Stimulated activated CD8-positive, alpha-beta memory T cell treated with anti-CD3 and anti-CD28 coated beads, Interleukin-4, amount 100 ng/mL, for 48 hours (primary cell): ENCODE results near the gene MXRA8.
"Not testable (repeated sequence)": the region's sequence is repeated elsewhere in the genome, so short reads cannot be mapped to it uniquely, and the experiment has no call there.

ENCODE experiments used
- DNase-seq: peaks from one replicate; pipeline ENCODE4 v3.0.0-alpha.2; 2020

Gene MXRA8, protein sequence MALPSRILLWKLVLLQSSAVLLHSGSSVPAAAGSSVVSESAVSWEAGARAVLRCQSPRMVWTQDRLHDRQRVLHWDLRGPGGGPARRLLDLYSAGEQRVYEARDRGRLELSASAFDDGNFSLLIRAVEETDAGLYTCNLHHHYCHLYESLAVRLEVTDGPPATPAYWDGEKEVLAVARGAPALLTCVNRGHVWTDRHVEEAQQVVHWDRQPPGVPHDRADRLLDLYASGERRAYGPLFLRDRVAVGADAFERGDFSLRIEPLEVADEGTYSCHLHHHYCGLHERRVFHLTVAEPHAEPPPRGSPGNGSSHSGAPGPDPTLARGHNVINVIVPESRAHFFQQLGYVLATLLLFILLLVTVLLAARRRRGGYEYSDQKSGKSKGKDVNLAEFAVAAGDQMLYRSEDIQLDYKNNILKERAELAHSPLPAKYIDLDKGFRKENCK

GRCh38 chr1:1358433-1359271 is at the start of gene MXRA8:
Gene MXRA8, minus strand, starts transcription at chr1:1358555. Its CDS starts 51 bp downstream, at chr1:1358504.
- no peak for DNase-seq

DNA sequence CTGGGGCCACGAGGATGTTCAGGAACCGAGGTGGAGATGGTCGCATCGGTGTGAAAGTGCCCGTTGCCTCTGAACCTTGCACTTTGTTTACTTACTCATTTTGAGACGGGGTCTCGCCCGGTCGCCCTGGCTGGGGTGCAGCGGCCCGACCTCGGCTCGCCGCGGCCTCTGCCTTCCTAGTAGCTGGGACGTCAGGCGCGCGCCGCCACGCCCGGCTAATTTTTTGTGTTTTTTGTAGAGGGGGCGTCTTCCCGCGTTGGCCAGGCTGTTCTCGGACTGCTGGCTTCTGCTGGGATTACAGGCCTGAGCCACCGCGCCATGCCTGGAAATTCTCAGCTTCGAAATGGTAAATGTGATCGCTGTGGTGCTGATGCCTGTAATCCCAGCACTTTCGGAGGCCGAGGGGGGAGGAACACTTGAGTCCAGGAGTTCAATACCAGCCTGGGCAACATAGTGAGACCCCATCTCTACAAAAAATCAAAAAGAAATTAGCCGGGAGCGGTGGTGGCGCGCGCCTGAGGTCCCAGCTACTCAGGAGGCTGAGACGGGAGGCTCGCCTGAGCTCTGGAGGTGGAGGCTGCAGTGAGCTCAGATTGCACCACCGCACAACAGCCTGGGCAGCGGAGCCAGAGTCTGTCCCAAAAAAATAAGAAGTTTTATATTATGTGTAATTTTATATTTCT is 49.4 kb upstream of the MXRA8 start:
- DNase-seq: peak; percentile 52

DNA sequence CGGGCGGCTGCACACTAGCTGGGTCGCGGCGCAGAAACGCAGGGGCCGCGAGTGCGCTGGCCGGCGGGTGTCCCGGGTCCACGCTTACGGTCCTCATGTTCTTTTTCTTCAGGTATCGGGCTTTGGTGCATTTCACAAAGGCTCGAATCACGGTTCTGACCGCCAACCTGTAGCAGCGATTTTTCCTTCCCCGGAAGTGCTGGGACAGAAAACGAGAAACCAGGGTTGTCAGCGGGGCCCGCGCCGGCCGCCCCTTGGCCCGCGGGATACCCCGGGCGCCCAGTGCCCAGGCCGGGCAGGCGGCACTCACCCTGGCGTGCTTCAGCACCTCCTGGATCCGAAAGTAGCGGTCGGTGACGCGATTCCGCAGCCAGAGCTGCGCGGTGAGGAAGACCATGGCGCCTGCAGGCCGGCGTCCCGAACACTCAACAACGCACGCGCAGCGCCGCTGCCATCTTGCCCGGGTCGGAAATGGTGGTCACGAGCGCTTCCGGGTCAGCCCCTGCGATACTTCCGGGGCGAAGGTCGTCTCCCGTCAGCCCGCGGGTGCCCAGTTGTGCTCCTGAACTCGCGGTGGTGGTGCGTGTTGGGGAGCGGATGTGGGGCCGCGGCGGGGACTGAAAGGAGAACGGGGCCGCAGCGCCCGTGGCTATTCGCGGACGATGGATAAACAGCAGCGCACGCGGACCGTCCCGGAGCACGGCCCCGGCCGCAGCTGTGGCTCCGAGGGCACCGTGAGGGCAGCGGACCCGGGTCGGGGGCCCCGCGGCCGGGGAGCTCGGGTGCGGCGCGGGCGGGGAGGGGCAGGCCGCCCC is 48.7 kb upstream of the MXRA8 start, which contains the start of gene MRPL20:
Gene MRPL20 (minus strand): TSS at position 473 of the 815 bp plus-strand sequence. CDS start 76 bp downstream, at position 397.
- peak; percentile 97 for DNase-seq

DNA sequence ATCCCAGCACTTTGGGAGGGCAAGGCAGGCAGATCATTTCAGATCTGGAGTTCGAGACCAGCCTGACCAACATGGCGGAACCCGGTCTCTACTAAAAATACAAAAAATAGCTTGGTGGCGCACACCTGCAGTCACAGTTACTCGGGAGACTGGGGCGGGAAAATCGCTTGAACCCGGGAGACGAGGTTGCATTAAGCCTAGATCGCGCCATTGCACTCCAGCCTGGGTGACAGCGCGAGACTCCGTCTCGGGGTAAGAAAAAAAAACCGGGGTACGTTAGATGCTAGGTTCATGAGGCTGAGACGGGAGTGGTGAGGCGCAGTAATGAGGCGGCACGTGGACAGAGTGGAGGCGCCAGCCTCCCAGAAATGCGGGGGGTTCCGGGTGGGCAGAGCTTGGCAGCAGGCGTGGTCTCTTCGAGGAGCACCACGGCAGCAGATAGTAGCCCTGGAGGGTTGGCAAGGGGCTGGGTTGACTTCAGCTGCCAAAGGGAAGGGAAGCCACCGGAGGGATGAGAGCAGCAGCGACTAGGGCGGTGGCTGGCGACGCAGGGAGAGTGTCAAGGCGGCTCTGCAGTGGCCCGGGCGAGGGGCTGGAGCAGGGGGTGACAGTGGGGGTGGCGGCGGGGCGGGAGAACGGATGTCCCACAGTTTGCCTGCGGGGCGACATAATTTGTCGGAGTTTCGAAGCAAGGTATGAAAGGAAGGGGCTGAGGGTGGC is 47.9 kb upstream of the MXRA8 start:
- no peak for DNase-seq

DNA sequence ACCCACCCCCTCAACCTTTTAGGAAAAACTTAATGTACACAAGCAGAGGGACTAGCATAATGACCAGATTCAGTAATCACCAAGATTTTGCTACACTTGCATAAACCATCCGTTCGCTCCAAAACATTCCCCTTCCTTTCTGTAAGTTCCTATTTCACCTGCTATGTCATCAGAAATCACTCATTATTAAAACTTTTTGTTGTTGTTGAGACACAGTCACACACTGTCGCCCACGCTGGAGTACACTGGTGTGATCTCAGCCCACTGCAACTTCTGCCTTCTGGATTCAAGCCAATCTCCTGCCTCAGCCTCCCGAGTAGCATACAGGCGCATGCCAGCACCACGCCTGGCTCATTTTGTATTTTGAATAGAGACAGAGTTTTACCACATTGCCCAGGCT is 45.3 kb upstream of the MXRA8 start:
- DNase-seq: no peak

GRCh38 chr1:1402901-1403392 is 44.6 kb upstream of the MXRA8 start:
- DNase-seq: not testable (repeated sequence)

- peak; percentile 66 for DNase-seq
Observed at GRCh38 chr1:1402072-1402900, 43.9 kb upstream of the MXRA8 start.

DNA sequence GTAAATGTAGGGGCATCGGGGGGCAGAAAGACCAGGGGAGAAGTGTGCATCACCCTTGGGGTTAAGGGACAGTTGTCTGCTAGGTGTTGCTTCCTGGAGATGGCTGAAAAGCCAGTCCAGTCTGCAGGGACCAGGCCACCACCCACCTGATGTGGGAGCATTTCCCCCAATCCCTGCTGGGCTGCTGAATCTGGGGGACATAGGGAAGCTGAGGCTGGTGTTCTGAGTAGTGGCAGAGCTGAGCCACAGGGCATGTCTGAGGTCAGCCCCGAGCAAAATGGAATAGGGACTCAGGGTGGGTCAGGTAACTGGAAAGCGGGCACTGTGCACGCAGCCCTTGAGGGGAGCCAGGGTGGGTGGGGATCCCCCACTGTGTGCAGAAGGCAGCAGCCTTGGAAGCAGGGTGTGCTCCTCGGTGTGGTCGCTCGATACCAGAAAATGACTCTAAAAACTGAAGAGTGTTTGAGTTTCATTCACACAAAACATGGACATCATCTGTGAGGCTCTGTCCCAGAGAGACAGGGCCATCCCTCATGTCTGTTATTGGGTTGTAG is 43.2 kb upstream of the MXRA8 start:
- no peak for DNase-seq

DNA sequence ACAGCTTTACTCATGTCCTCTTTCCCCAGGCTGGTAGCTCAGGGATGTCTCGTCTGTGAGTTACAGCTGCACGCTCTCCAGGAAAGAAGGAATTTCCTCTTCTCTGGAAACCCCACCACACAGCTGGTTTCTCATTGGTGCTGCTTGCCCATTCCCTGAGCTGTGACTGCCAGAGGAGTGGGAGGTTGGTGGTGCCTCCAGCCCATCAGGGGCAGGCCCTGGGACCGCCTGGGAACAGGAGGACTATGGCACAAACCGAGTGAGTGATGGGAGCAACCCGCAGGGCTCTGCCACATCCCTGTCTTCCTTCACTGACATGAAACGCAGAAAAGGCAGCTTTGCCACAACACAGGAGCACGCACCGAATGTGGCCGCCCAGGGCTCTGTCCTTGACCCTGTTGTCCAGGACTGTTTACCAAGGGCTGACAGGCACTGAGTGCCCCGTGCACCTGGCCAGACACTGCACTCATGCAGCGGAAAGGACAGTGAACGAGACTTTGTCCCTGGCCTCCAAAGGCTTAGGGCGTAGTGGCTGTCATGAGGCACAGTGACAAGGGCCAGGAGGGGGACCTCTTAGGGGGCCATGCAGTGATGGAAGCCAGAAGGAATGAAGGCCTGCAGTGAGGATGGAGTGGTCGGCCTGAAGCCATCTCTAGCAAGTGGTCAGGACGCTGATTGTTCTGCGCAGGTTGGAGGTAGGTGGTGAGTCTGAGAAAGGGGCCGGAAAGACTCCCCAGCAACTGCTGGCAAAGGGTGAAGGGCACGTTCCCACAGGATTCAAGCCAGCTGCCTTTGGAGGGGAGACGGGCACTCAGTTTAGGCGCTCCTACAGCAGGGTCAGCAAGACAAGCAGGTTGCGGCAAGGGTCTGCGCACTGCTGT is 42.5 kb upstream of the MXRA8 start:
- no peak for DNase-seq

GRCh38 chr1:1399872-1400575 is 41.7 kb upstream of the MXRA8 start:
- peak; percentile 52 for DNase-seq

- peak; percentile 99 for DNase-seq
Observed at GRCh38 chr1:1399187-1399871, 41.0 kb upstream of the MXRA8 start, which contains the start of gene CCNL2. Gene CCNL2, minus strand, starts transcription at chr1:1399335. Its CDS starts 29 bp downstream, at chr1:1399306.

GRCh38 chr1:1398677-1399186 is 40.4 kb upstream of the MXRA8 start:
- no peak for DNase-seq

DNA sequence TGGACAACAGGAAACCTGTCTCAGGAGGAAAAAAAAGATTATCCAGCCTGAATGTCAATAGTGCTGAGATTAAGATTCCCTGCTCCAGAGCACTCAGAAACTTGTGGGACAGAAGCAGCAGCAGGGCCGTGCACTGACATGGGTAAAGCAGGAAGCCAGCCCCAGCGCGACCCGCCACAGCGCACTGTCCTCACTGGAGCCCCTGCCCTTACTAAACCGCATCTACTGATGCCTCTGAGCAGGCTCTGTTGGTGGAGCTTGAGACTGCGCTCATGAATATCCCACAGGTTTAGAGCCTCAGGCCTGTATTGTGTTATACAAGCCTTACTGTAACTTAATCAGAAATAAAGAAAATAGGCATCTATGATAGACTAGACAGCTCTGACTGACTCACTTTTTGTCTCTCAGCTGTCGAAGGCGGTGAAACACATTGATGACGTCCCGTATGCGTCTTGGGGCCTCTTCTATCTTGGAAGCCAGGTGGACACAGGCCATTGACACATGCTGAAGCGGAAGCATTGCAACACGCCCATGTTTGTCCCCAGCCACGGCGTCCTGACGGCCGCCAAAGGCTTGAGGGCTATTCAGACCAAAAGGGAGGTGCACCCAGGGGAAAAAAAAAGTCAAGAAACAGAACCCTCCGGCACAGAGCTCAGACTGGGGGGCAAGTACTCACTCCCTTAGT is 39.6 kb upstream of the MXRA8 start:
- no peak for DNase-seq

DNA sequence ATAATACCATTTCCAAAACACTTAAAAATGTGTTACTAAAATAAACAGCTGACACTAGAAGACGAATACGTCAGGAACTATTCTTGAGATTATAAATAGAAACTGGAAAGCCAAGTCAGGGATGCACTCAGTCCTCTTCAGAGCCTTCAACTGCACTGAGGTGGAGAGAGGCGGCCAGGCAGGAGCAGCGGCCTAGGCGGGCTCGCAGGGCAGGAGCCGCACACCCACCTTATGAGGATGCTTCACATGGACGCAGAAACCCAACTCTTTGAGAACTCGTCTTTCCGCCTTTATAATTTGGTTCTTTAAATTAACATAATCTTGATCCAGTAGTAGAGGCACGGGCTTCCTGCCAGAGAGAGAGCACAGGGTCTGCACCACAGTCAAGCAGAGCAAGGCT is 36.8 kb upstream of the MXRA8 start:
- no peak for DNase-seq

DNA sequence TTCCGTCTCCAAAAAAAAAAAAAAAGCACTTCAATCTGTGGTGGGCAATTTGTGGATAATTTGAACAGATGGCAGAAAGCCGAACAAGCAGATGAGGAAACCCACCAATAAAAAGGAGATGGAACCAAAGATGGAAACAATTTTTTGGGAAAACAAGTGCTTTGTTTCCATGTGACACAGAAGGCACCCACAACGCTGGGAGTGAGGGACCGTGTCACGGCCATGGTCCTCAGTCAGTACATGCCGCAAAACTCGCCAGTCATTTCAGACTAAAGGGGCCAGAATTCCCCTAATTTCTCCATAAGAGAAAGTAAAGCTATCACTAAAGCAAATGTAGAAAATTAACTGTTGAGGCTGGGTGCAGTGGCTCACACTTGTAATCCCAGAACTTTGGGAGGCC is 35.8 kb upstream of the MXRA8 start:
- DNase-seq: no peak

- DNase-seq: no peak
Observed at GRCh38 chr1:1393428-1393827, 35.1 kb upstream of the MXRA8 start.

DNA sequence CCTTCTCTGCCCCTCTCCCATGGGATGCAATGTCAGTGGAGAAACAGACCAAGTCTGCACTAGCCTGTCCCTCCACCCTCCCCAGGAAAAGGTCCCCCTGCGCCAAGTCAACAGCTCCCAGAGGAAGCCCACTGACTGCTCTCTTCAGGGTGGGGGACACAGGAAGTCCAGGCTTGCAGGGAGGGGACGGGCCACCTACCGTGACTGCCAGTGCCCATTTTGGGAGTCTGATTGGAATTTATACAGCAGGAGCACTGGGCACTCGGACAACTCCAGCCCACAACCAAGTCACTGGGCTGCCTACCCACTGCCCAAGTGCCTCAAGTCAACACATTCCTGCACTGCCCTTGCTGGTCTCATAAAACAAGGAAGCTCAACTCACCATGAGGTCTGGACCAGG is 34.7 kb upstream of the MXRA8 start:
- DNase-seq: no peak
